ENCODE results near the gene RAB5A. TPM values are rescaled to one million over a fixed set of nuclear protein-coding genes. Genes with fewer than 3 reads are reported as not detected.

RAB5A gene
- polyA plus RNA-seq, 1 of the 3 experiments (the other 2 are of a cell fraction) = 31.0 TPM

- no peaks in the 10 kb centered on the region for H3F3A ChIP-seq (replicated peaks; ENCODE audit: insufficient read depth)
- WGBS (ENCODE audit: low lambda C conversion rate) = 83% methylated on average over 2 of the region's 2 CpGs
- no peaks in the 10 kb centered on the region for H3K9me3 ChIP-seq
- no peaks in the 10 kb centered on the region for H3K9me2 ChIP-seq
- POLR2A ChIA-PET = no interaction called here
- no peaks in the 10 kb centered on the region for H3K27me3 ChIP-seq (ENCODE audit: insufficient read depth)
- H3K4me3 ChIP-seq (ENCODE audit: low read depth in 2 of 2, low read length in 1 of 2) = no peak overlapping the region
- no peak overlapping the region for H3K9ac ChIP-seq
- H2AFZ ChIP-seq (ENCODE audit: low read depth) = no peak overlapping the region
- H4K20me1 ChIP-seq (ENCODE audit: insufficient read depth) = no peaks in the 10 kb centered on the region
- H3K4me2 ChIP-seq = no peak overlapping the region
- no peaks in the 10 kb centered on the region for H3K79me2 ChIP-seq (ENCODE audit: insufficient read depth)
- no peak overlapping the region; a peak in 1 of 4 replicates for H3K27ac ChIP-seq (ENCODE audit: low read depth in 2 of 2, low read length in 1 of 2)
- TF ChIP-seq ZBTB33 (IDR thresholded peaks at IDR 0.05; ENCODE audit: borderline replicate concordance, low read depth) = no peak
- TF ChIP-seq PBX3 (IDR thresholded peaks at IDR 0.05) = no peak
- no peak for TF ChIP-seq TCF12 (IDR thresholded peaks at IDR 0.05)
- no peak for TF ChIP-seq NFIC (IDR thresholded peaks at IDR 0.05; ENCODE audit: borderline replicate concordance)
- no peak for TF ChIP-seq CTCF (IDR thresholded peaks at IDR 0.05)
- no peak for TF ChIP-seq GATA2 (CRISPR knock-in tag; IDR thresholded peaks at IDR 0.05)
- TF ChIP-seq SMC3 (IDR thresholded peaks at IDR 0.05; ENCODE audit: low read depth, low read length) = no peak
- TF ChIP-seq TAF1 (IDR thresholded peaks at IDR 0.05; ENCODE audit: borderline replicate concordance, low read depth, low read length) = no peak
- no peaks in the 10 kb centered on the region for H3K36me3 ChIP-seq (replicated peaks in 1 of 2; ENCODE audit: control insufficient read depth in 1 of 2, insufficient read depth in 2 of 2, low read length in 1 of 2)
- DNase-seq = no peak
- CTCF ChIA-PET = interaction anchor here (1.4 to 2.2 kb wide), 2 partner anchors 16 to 41 kb away, joined by 3 to 4 read pairs; partner anchors contain the start of gene KAT2B
- peaks cover 0 to 9% of the 10 kb centered on the region in 2 experiments; a peak in 2 of 4 replicates for H3K4me1 ChIP-seq (ENCODE audit: control insufficient read depth in 1 of 2, insufficient read depth in 2 of 2, low read depth in 1 of 2, low read length in 1 of 2)
These were observed 76.9 kb downstream of the RAB5A start for GRCh38 chr3:20023623-20024405.

GRCh38 chr3:20027136-20027535 lies 80.2 kb downstream of the RAB5A start:
- H3F3A ChIP-seq (replicated peaks; ENCODE audit: insufficient read depth) = no peaks in the 10 kb centered on the region
- no peak overlapping the region for H3K27ac ChIP-seq (ENCODE audit: low read depth in 2 of 2, low read length in 1 of 2)
- no peak overlapping the region for H2AFZ ChIP-seq (ENCODE audit: low read depth)
- H3K9me3 ChIP-seq = no peaks in the 10 kb centered on the region
- TF ChIP-seq FOXJ3 (CRISPR knock-in tag; IDR thresholded peaks at IDR 0.05) = no peak
- no peak for TF ChIP-seq TCF12 (IDR thresholded peaks at IDR 0.05)
- no peak for TF ChIP-seq MAX (IDR thresholded peaks at IDR 0.05; ENCODE audit: low read depth)
- TF ChIP-seq JUND (IDR thresholded peaks at IDR 0.05) = no peak
- no peak for TF ChIP-seq RCOR1 (IDR thresholded peaks at IDR 0.05; ENCODE audit: low read length)
- TF ChIP-seq REST (IDR thresholded peaks at IDR 0.05; ENCODE audit: low read depth, low read length) = no peak
- H3K9me2 ChIP-seq = no peaks in the 10 kb centered on the region
- H3K4me1 ChIP-seq (ENCODE audit: control insufficient read depth in 1 of 2, insufficient read depth in 2 of 2, low read depth in 1 of 2, low read length in 1 of 2) = peaks cover 0 to 9% of the 10 kb centered on the region in 2 experiments; a peak in 2 of 4 replicates
- H3K4me3 ChIP-seq (ENCODE audit: low read depth in 2 of 2, low read length in 1 of 2) = no peak overlapping the region
- H3K79me2 ChIP-seq (ENCODE audit: insufficient read depth) = no peaks in the 10 kb centered on the region
- H3K9ac ChIP-seq = no peak overlapping the region
- ChIA-PET POLR2A (no interaction called here), CTCF (interaction anchor here (1.3 kb wide), 1 partner anchor 13 kb away, joined by 3 read pairs; the partner anchor contains the start of gene KAT2B)
- WGBS (ENCODE audit: low lambda C conversion rate) = 92% methylated on average over 4 of the region's 4 CpGs
- no peak overlapping the region for H3K4me2 ChIP-seq
- H3K36me3 ChIP-seq (replicated peaks in 1 of 2; ENCODE audit: control insufficient read depth in 1 of 2, insufficient read depth in 2 of 2, low read length in 1 of 2) = no peaks in the 10 kb centered on the region
- DNase-seq = no peak
- H3K27me3 ChIP-seq (ENCODE audit: insufficient read depth) = no peaks in the 10 kb centered on the region
- no peaks in the 10 kb centered on the region for H4K20me1 ChIP-seq (ENCODE audit: insufficient read depth)

Data from SK-N-SH (cell line).